H1 (cell line): ENCODE results near the gene MBP. TPM values are rescaled to one million over a fixed set of nuclear protein-coding genes. Genes with fewer than 3 reads are reported as not detected.

Experiments used
- HDAC6 ChIP-seq: IDR thresholded peaks from one replicate; pipeline ENCODE4 v1.7.1; 2012; ENCODE audit warnings: low read depth, mild to moderate bottlenecking, inconsistent platforms, low read length, moderate library complexity
- PHF8 ChIP-seq: fragments of 200-600 bp; sonication (generic); conservative IDR thresholded peaks from 2 replicates; pipeline ENCODE4 v1.7.1; 2012; ENCODE audit warnings: low read depth, mild to moderate bottlenecking, inconsistent platforms, low read length, moderate library complexity
- TAF7 ChIP-seq: optimal IDR thresholded peaks from 2 replicates; pipeline ENCODE3; 2011; ENCODE audit warnings: low read depth, mild to moderate bottlenecking, inconsistent platforms, low read length, moderate library complexity, borderline replicate concordance
- YY1 ChIP-seq: IDR thresholded peaks from 2 replicates; pipeline ENCODE4 v1.6.1; 2011; ENCODE audit warnings: low read depth, mild to moderate bottlenecking, low read length
- polyA plus RNA-seq, 7 experiments: library from polyadenylated mRNA; depleted of rRNA in 3 of 7; stranded (reverse) in 5 of 7; unstranded in 2 of 7; fragments of >200 nt in 5 of 7; fragments of 200-250 nt in 2 of 7; gene quantifications; 1 replicate in 5 of 7; 2 replicates in 1 of 7; 4 replicates in 1 of 7; pipeline versions ENCODE4 v1.2.1 to v1.2.3, GENCODE V29; 2011 to 2013; ENCODE audit warnings: missing spikeins in 2 of 7, mixed read lengths in 2 of 7
- total RNA-seq: library from RNA; stranded (reverse); fragmentation: NEBNext Ultra II Directional; extraction: Animal tissue kit (Norgen Biotek cat#: 25700); gene quantifications from 2 replicates; pipeline ENCODE4 v1.2.1, GENCODE V29; 2021

MBP gene
- total and polyA plus RNA-seq, 2 of the 8 experiments (the other 6 are each of a cell fraction or from before 2014, with no cell fraction given), result 7.7 to 19.2 TPM

- no peak for TF ChIP-seq TAF7
- no peak for TF ChIP-seq YY1
- TF ChIP-seq HDAC6, result no peak
- no peak for TF ChIP-seq PHF8
Measured at GRCh38 chr18:77014538-77014937, 118.0 kb downstream of the MBP start (continued).
